SK-N-SH treated with all-trans-retinoic acid at 6 μM for 48 hours (cell line): ENCODE results near the gene PARP1.

ENCODE experiments used
- ATAC-seq: fragments of 200-7000 bp; cut with Tn5 transposase; 3 replicates; pipeline ENCODE4 v1.9.1; 2020; ENCODE audit warnings: mild to moderate bottlenecking, moderate library complexity
- ARNTL ChIP-seq: fragments of 450-650 bp; formaldehyde crosslinking; IDR thresholded peaks from 2 replicates; pipeline ENCODE4 v1.5.0; 2020; ENCODE audit warnings: low read depth, mild to moderate bottlenecking, moderate library complexity, borderline replicate concordance
- BACH2 ChIP-seq: fragments of 250-450 bp; sonication (Bioruptor Pico); IDR thresholded peaks from 2 replicates; pipeline ENCODE4 v1.9.0; 2021; ENCODE audit warnings: mild to moderate bottlenecking, borderline replicate concordance
- CREB5 ChIP-seq: fragments of 250-450 bp; sonication (Bioruptor Pico); IDR thresholded peaks from 2 replicates; pipeline ENCODE4 v1.5.1; 2020; ENCODE audit warnings: low read depth, mild to moderate bottlenecking, moderate library complexity
- CSRNP3 ChIP-seq: fragments of 250-450 bp; sonication (Bioruptor Pico); IDR thresholded peaks from 2 replicates; pipeline ENCODE4 v1.5.1; 2021; ENCODE audit warnings: mild to moderate bottlenecking, moderate library complexity
- ESRRG ChIP-seq: fragments of 250-450 bp; sonication (Bioruptor Pico); IDR thresholded peaks from 2 replicates; pipeline ENCODE4 v1.6.1; 2021; ENCODE audit warnings: mild to moderate bottlenecking
- GLIS3 ChIP-seq: fragments of 250-450 bp; sonication (Bioruptor Pico); IDR thresholded peaks from 2 replicates; pipeline ENCODE4 v1.5.0; 2020; ENCODE audit warnings: mild to moderate bottlenecking, moderate library complexity
- ISL1 ChIP-seq: fragments of 250-450 bp; sonication (Bioruptor Pico); IDR thresholded peaks from 2 replicates; pipeline ENCODE4 v2.1.2; 2022; ENCODE audit warnings: mild to moderate bottlenecking, moderate library complexity
- OSR1 ChIP-seq: fragments of 250-450 bp; sonication (Bioruptor Pico); IDR thresholded peaks from 2 replicates; pipeline ENCODE4 v1.8.0; 2022; ENCODE audit warnings: moderate library complexity, mild to moderate bottlenecking, inconsistent platforms
- PATZ1 ChIP-seq: fragments of 250-450 bp; sonication (Bioruptor Pico); IDR thresholded peaks from 2 replicates; pipeline ENCODE4 v1.8.0; 2020; ENCODE audit warnings: mild to moderate bottlenecking, moderate library complexity, borderline replicate concordance
- POU6F1 ChIP-seq: fragments of 250-450 bp; sonication (Bioruptor Pico); IDR thresholded peaks from 2 replicates; pipeline ENCODE4 v1.8.0; 2021; ENCODE audit warnings: low read depth, mild to moderate bottlenecking, moderate library complexity, borderline replicate concordance
- RARB ChIP-seq: fragments of 250-450 bp; sonication (Bioruptor Pico); IDR thresholded peaks from 2 replicates; pipeline ENCODE4 v1.8.0; 2021; ENCODE audit warnings: mild to moderate bottlenecking, moderate library complexity
- SNAI2 ChIP-seq: fragments of 250-450 bp; sonication (Bioruptor Pico); IDR thresholded peaks from 2 replicates; pipeline ENCODE4 v1.5.0; 2020; ENCODE audit warnings: mild to moderate bottlenecking, moderate library complexity
- TCF4 ChIP-seq: fragments of 250-450 bp; sonication (Bioruptor Pico); IDR thresholded peaks from 2 replicates; pipeline ENCODE4 v1.8.0; 2021; ENCODE audit warnings: mild to moderate bottlenecking, moderate library complexity, borderline replicate concordance
- TOX ChIP-seq: fragments of 250-450 bp; sonication (Bioruptor Pico); IDR thresholded peaks from 2 replicates; pipeline ENCODE4 v1.8.0; 2021; ENCODE audit warnings: mild to moderate bottlenecking, moderate library complexity, borderline replicate concordance
- TSHZ2 ChIP-seq: fragments of 250-450 bp; sonication (Bioruptor Pico); IDR thresholded peaks from 2 replicates; pipeline ENCODE4 v1.5.0; 2020; ENCODE audit warnings: mild to moderate bottlenecking, moderate library complexity
- ZC3H10 ChIP-seq: fragments of 250-450 bp; sonication (Bioruptor Pico); IDR thresholded peaks from 2 replicates; pipeline ENCODE4 v1.5.1; 2021; ENCODE audit warnings: mild to moderate bottlenecking, moderate library complexity
- ZFP30 ChIP-seq: fragments of 450-650 bp; formaldehyde crosslinking; IDR thresholded peaks from 2 replicates; pipeline ENCODE4 v1.5.0; 2022; ENCODE audit warnings: mild to moderate bottlenecking, moderate library complexity
- ZNF565 ChIP-seq: fragments of 450-650 bp; formaldehyde crosslinking; conservative IDR thresholded peaks from 2 replicates; pipeline ENCODE4 v1.5.0; 2020; ENCODE audit warnings: low read depth, mild to moderate bottlenecking, moderate library complexity
- ZNF70 ChIP-seq: fragments of 450-650 bp; formaldehyde crosslinking; IDR thresholded peaks from 2 replicates; pipeline ENCODE4 v1.5.0; 2020; ENCODE audit warnings: mild to moderate bottlenecking, moderate library complexity

PARP1 gene

GRCh38 chr1:226414098-226414698 lies 6.3 kb upstream of the PARP1 start:
- ATAC-seq: no peak
- TF ChIP-seq PATZ1: no peak
- no peak for TF ChIP-seq OSR1 (CRISPR knock-in tag)
- TF ChIP-seq TSHZ2 (CRISPR knock-in tag): no peak
- TF ChIP-seq TCF4: no peak
- TF ChIP-seq, all 23 proteins: peak for 0

- TF ChIP-seq ZNF70 (no peak), TOX (CRISPR knock-in tag) (no peak), ZC3H10 (CRISPR knock-in tag) (no peak), CREB5 (no peak), BACH2 (CRISPR knock-in tag) (no peak), GLIS3 (no peak), TCF4 (no peak), POU6F1 (no peak), TSHZ2 (CRISPR knock-in tag) (no peak)
Observed at GRCh38 chr1:226411619-226412018, 3.7 kb upstream of the PARP1 start.

GRCh38 chr1:226410958-226411357 lies 3.1 kb upstream of the PARP1 start:
- TF ChIP-seq ZNF565 (CRISPR knock-in tag) (no peak), ZC3H10 (CRISPR knock-in tag) (no peak), ZNF70 (no peak), ARNTL (CRISPR knock-in tag) (no peak), CREB5 (no peak), ESRRG (CRISPR knock-in tag) (no peak), ISL1 (CRISPR knock-in tag) (no peak), OSR1 (CRISPR knock-in tag) (no peak), CSRNP3 (CRISPR knock-in tag) (no peak), GLIS3 (no peak), ZFP30 (CRISPR knock-in tag) (no peak), TOX (CRISPR knock-in tag) (no peak), RARB (CRISPR knock-in tag) (no peak), SNAI2 (no peak)
- no peak for ATAC-seq

More at GRCh38 chr1:226411619-226412018, 3.7 kb upstream of the PARP1 start:
- ATAC-seq: no peak
